ENCODE measurements around the gene TMEM183A. TPM values are rescaled to one million over a fixed set of nuclear protein-coding genes. Genes with fewer than 3 reads are reported as not detected.

The TMEM183A gene
- total and polyA plus RNA-seq, 9 of the 15 experiments (the other 6 are each of a cell fraction or from before 2014, with no cell fraction given) = 23.4 to 190 (median 124) TPM

DNA sequence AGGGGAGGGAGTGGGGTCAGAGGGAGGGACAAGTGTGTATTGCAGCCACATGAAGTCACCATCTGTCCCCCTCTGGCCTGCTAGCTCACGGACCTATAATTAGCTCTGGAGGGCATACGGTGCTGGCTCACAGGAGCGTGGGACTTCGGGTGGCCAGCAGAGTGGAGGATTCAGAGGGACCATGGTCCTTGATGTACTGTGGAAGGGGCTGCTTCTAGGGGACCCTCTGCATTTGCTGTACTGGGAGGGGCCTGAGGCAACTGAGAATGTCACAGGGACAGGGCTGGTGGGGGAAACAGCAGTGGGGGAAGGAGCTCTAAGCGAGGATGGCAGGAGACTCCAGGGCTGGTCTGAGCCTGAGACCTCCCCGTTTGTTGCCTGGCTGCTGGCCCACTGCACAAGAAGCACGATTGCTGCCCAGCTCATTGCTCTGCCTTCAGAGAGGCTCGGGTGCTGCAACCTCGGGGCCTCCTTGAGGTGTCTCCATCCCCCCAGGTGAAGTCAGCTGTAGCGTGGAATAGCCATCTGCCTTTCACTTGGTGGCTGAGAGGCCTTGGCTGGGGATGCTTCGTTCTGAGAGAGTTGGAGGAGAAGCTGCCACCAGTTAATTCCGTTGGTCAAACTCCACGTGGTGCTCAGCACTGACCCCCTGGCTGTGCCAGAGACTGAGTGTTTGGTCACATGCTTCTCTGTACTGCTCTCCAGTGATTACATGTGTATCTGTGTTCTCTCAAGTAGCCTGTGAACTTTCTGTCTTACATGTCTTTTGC is 21.8 kb downstream of the TMEM183A start:
- intact Hi-C loops (cut with micrococcal nuclease) = no loop called here

More for the DNA sequence above, 21.8 kb downstream of the TMEM183A start:
- no peaks in the 10 kb centered on the region for H3K9me3 ChIP-seq (replicated peaks; ENCODE audit: control insufficient read depth, insufficient read depth, low read depth, low read length)
- no peaks in the 10 kb centered on the region for H3K9me1 ChIP-seq (ENCODE audit: control insufficient read depth, insufficient read depth, low read length)
- BruUV-seq (replicated peaks) = no TSS peak
- in situ Hi-C loops (cut with MboI) = no loop called here
- TF ChIP-seq ZNF830 (CRISPR knock-in tag; IDR thresholded peaks at IDR 0.05) (no peak), EHMT2 (IDR thresholded peaks at IDR 0.05) (no peak), TEAD2 (tag; IDR thresholded peaks at IDR 0.05) (no peak)
- TF ChIP-seq, protein P1, sequence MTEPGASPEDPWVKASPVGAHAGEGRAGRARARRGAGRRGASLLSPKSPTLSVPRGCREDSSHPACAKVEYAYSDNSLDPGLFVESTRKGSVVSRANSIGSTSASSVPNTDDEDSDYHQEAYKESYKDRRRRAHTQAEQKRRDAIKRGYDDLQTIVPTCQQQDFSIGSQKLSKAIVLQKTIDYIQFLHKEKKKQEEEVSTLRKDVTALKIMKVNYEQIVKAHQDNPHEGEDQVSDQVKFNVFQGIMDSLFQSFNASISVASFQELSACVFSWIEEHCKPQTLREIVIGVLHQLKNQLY (CRISPR knock-in tag; conservative IDR thresholded peaks at IDR 0.05) = no peak
- TF ChIP-seq, protein P2, sequence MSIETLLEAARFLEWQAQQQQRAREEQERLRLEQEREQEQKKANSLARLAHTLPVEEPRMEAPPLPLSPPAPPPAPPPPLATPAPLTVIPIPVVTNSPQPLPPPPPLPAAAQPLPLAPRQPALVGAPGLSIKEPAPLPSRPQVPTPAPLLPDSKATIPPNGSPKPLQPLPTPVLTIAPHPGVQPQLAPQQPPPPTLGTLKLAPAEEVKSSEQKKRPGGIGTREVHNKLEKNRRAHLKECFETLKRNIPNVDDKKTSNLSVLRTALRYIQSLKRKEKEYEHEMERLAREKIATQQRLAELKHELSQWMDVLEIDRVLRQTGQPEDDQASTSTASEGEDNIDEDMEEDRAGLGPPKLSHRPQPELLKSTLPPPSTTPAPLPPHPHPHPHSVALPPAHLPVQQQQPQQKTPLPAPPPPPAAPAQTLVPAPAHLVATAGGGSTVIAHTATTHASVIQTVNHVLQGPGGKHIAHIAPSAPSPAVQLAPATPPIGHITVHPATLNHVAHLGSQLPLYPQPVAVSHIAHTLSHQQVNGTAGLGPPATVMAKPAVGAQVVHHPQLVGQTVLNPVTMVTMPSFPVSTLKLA (conservative IDR thresholded peaks at IDR 0.05) = 0 out of 4 replicates have a peak, but pooled peaks of 1 of the 2 experiments have one; percentile 14
- TF ChIP-seq, protein P3, sequence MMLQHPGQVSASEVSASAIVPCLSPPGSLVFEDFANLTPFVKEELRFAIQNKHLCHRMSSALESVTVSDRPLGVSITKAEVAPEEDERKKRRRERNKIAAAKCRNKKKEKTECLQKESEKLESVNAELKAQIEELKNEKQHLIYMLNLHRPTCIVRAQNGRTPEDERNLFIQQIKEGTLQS (IDR thresholded peaks at IDR 0.05) = 0 out of 2 replicates have a peak, but pooled peaks have one; percentile 20
- TF ChIP-seq, protein P3 (CRISPR knock-in tag; conservative IDR thresholded peaks at IDR 0.05) = no peak
- no peak overlapping the region for H2AFZ ChIP-seq (ENCODE audit: low read depth, low read length)
- 19% methylated on average over 13 of the region's 13 CpGs for WGBS (ENCODE audit: insufficient coverage, low coverage, missing lambda C conversion rate)
- peaks cover 11 to 27% of the 10 kb centered on the region in 2 experiments; a peak in 4 of 5 replicates for H3K4me1 ChIP-seq (replicated peaks in 1 of 2; ENCODE audit: control insufficient read depth in 2 of 2, insufficient read depth in 2 of 2, low read length in 2 of 2)
- H3K79me2 ChIP-seq (ENCODE audit: control insufficient read depth, insufficient read depth, low read length) = no peaks in the 10 kb centered on the region
- H3K4me3 ChIP-seq = no peak overlapping the region
- DNase-seq (ENCODE audit: extremely low read depth in 1 of 4, low spot score in 3 of 4) (peak in 1 of 4 experiments; percentile 10), ATAC-seq (no peak), FAIRE-seq (no peak)
- no peak overlapping the region for H3K27ac ChIP-seq (ENCODE audit: extremely low read depth, low read depth, low read length)
- ChIA-PET POLR2A (interaction anchor here (0.7 to 4.5 kb wide), 6 partner anchors 7 to 44 kb away, joined by 3 to 22 read pairs (median 8); no protein-coding TSS in a partner anchor), CTCF (ENCODE audit: low intra/inter-chr PET ratio) (no interaction called here)
- H3K36me3 ChIP-seq (ENCODE audit: control insufficient read depth, insufficient read depth, low read length) = peaks cover 19% of the 10 kb centered on the region
- peak overlapping the region; percentile 97; the same call in 1 of the 2 replicates for H3K4me2 ChIP-seq (ENCODE audit: insufficient read depth, low read length)
- peaks cover 8% of the 10 kb centered on the region; the same call in 1 of the 2 replicates for H4K20me1 ChIP-seq (replicated peaks; ENCODE audit: control insufficient read depth, insufficient read depth, low read length)
- H3K9ac ChIP-seq (ENCODE audit: insufficient read depth in 1 of 2, low read depth in 2 of 2, low read length in 2 of 2) = peak overlapping the region in 1 of 2 experiments; percentile 61; a peak in 2 of 4 replicates
- peaks cover 0 to under 1% of the 10 kb centered on the region in 2 experiments; a peak in 2 of 5 replicates for H3K27me3 ChIP-seq (ENCODE audit: control insufficient read depth in 2 of 2, insufficient read depth in 2 of 2, low read length in 2 of 2)
